ENCODE measurements around the gene L3MBTL4. TPM values are rescaled to one million over a fixed set of nuclear protein-coding genes. Genes with fewer than 3 reads are reported as not detected.

L3MBTL4 gene
- total RNA-seq, 1 donor from 2014 or later: 1.1 TPM

DNA sequence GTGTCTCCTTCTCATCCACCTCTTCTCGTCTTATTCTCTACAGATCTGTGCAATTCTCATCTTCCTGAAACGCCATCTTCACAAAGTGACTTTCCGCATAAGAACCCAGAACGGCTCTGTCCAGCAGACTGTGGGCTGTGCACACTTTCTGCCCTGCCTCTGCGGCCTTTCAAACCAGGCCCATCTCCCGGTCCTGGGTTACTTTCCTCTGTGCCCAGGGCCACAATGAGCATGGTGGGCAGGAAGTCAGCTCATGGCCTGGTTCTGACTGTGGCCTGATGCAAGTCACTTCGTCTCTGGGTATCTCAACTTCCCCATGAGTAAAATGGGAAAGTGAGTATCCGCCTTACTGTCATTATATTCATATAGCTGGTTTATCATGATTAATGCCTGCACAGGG, 447.7 kb downstream of the L3MBTL4 start:
- intact Hi-C loops (cut with micrococcal nuclease): no loop called here

DNA sequence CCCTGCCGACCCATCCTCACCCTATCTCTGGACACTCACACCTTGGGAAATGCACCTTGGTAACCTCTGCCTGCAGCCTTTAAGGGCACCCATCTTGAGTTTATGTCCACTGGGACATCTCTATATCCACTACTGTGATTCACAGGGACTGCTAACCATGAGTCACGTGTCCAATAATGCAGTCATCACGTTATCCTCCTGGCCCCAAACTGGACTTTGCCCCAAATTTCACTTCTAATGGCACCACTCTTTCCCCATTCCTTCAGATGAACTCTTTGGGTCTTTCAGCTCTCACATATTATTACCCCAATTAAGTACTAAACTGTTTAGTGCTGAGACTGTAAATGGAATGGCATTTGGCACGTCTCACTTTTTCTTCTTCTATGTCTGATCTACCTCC, 448.2 kb downstream of the L3MBTL4 start:
- intact Hi-C loops (cut with micrococcal nuclease): no loop called here

DNA sequence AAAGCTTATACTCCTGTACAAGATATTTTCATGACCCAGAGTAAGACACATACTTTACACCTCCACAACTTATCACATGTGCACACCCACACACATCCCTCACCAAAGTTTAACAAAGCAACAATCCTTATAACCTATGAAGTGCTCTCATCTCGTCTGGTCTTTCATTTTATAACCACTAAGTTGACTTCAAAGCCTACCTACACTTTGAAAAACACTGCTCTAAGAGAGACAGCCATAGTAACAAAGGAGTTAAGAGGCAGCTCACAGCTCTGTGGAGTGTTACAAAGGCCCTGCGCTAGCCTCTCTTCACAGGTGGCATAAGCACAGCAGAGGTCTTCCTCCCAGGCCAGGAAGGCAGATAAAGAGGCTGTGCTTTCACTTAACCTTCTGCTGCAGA, 449.7 kb downstream of the L3MBTL4 start:
- intact Hi-C loops (cut with micrococcal nuclease): no loop called here

DNA sequence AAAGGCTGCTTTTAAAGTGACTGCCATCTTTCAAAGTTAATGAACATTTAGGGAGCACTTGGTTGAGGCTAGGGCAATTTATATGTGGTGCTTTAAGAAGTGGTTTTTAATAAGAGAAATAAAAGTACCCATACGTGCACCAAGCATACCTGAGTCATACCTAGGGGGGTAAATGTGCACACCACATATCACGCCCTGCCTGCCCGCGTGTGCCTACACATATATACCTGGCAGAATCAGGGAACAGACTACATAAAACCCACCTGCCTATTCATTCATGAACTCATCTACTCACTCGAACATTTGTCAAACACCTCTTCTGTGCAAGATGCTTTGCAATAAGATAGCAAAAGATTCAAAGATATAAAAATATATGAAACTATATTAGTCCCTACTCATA, 450.1 kb downstream of the L3MBTL4 start:
- intact Hi-C loops (cut with micrococcal nuclease): no loop called here

DNA sequence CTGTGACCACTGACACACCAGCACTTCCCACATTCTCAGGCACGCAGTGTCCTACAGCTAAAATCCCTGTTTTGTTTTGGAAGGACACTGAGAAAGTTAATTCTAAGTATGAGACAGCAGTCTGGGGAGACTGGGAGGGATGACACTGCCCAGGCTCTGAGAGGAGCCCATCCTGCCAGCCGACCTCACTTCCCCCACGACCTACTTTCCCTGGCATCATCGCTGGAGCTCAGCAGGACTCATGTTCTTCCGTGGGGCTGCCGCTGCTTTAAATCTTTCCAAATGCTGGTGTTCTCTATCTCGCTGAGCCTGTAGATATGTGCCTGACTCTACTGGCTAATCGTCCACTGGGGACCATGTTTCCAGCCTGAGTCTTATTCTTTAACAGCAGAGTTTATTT, 450.6 kb downstream of the L3MBTL4 start:
- intact Hi-C loops (cut with micrococcal nuclease): no loop called here

DNA sequence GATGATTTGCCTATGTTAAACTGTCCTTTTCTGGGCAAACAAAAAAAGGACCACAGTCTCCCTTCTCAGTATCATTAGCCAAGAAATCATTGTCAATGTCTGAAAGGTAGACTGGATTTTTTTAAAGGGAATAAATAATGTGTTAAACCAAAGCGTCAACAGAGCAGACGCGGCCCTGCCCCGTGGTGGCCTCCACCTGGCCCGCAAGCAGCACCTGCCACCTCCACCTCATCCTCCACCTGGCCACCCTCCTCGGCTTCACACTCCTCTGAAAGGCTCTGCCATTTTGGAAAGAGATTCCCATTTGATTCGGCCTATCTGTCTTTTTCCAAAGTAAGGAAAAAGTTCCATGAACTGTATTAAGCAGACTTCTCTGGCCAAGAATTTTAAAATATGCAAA, 451.4 kb downstream of the L3MBTL4 start:
- intact Hi-C loops (cut with micrococcal nuclease): no loop called here

DNA sequence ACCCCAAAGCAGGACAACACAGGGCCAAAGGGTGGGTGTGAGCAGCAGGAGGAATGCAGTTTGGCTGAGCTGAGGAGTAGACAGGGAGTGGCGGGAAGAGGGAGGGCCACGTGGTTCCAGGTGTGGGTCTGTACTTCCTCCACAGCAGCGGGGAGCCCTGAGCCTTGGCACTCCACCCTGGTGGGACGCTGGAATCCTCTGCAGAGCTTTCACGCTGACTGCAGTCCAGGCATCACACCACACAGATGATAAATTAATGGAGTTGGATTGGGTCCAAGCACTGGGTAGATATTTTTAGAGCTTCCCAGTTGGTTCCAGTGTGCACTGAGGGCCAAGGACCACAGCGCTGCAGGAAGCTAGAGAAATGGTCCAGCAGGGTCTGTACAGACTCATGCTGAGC, 452.3 kb downstream of the L3MBTL4 start:
- intact Hi-C loops (cut with micrococcal nuclease): no loop called here

DNA sequence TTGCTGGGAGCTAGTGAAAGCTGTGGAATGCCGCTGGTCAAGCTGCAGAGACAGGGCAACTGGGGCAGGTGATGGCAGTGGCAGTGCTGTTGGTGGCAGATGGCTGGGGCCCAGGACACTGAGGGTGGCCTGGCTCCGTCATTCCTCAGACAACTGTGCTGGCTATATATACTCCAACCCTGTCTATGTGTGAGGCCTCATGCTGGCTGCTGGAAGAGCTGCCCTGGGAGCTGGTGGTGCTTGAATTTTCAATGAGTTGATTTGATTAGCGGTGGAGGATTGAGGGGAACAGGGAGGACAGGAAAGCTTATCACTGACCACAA, 452.9 kb downstream of the L3MBTL4 start:
- intact Hi-C loops (cut with micrococcal nuclease): no loop called here

DNA sequence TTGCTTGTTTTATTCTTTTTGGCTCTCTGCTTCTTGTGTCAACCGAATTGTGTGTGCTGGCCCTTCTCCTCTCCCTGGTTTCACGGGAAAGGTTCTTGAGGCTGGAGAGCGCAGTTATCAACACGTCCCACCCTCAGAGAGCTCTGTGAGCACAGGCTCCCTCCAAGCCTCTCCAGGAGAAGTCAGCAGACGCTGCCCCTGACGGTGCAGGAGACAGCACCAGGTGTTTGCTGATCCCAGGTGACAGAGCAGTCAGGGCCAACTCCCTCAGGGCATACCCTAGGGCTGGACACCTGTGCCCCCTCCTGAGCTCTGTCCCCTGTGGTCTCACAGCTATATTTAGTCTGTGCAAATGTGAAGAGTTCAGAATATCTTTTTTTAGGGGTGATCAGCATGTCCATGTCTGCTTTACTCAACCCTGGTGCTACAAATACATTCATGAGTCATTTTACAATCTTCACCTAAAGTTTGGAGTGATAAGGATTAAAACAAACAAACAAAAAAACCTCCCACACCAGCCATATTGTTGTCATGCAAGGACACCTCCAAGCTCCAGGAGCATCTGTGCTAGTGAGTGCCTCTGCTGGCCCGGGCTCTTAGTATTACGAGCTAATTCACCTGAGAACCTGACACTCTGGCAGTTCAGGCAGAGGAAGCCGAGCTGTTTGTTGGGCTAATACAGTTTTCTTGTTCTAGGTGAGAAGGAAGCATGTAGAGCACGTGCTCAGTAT, 453.4 kb downstream of the L3MBTL4 start:
- intact Hi-C loops (cut with micrococcal nuclease): no loop called here

DNA sequence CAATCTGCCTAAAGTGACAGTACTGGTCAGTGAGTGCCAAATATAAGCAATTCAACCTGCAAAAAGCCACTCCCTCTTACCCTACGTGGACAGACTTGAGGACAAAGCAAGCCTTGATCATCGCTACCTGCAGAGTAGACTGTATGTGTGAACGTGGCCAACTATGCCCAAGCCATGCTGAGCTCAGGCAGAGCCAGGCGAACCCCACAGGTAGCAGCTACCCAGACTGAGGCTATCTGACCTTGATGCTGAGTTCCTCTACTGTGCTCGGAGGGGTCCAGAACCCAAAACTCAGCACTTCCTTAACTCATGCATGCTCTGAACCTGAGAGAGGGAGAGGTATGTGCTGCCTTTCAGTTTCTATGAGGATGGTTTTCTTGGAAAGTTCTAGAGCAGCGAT, 455.9 kb downstream of the L3MBTL4 start:
- intact Hi-C loops (cut with micrococcal nuclease): no loop called here

DNA sequence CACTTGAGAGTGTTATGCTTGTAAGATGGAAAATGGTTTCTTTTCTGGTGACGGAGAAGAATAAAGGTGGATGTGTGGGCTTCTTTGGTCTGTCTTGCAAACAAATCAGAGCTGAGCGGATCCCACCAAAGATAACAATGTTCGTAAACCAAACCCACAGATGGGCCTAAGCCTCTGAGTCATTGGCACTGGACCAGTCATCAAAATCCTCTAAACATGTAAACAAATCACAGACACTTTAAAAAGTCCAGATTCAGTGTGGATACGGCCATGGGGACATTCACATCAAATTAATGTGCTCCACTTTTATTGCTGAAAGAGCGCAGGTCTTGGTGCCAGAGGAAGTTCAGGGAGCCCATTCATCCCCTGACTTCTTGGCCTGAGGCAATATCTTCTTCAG, 458.9 kb downstream of the L3MBTL4 start:
- intact Hi-C loops (cut with micrococcal nuclease): no loop called here

DNA sequence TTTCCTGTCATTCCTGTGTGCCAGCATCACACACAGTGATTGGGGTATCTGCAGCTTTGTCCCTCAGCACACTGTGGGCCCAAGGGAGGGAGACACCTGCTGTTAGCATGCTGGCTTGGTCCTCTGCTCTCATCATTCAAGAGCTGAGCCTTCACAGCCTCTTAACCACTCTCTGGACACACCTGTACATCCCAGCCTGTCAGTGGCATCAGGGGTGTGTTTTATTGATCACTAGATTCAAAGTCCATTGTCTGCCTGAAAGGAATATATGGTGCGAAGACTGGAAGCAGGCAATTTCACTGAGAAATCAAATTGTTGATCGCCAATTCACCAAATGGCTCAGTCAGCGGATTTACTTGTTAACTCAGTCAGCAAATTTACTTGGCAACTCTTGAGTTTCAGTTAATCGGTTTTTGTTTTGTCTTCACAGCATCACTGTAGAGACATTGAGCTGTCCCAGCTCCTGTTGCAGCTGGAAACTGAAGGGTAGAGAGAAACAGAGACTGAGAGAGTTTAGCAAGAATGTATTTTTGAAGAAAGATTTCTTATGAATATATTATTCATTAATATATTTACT, 463.1 kb downstream of the L3MBTL4 start:
- intact Hi-C loops (cut with micrococcal nuclease): no loop called here

DNA sequence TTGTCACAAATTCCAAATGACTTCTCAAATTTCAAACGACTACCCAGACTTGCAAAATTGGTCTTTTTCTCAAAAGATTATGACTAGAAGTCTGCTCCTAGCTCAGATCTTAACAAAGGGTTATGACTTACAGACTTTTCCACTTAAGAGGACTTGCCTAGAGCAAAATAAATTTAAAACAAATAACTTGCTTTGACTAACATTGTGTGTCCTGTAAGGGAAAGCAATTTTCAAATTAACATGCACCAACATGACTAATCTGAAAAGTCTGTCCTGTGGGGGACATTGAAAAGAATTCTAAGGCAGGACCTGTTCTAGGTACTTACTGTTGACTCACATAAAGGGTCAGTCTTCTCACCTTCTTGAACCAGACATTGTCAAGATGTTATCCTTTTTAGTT, 465.9 kb downstream of the L3MBTL4 start:
- intact Hi-C loops (cut with micrococcal nuclease): no loop called here

DNA sequence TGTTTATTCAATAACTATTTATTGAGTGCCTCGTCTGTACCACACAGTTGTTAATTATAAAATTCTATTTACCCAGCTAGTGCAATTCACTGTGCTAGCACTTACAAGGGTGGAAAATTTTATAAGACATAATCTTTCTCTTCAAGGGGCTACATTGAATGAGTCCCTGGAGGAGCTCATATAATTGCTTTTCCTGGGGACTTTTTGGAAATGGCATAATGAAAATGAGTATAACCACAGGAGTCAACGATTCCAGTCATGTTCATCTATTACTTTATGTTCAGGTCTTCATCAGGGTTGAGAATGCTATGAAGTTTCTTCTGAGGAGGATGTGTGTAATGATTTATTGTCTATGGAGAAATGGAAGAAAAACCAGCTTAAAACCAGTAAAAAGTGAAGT, 466.5 kb downstream of the L3MBTL4 start:
- intact Hi-C loops (cut with micrococcal nuclease): no loop called here

DNA sequence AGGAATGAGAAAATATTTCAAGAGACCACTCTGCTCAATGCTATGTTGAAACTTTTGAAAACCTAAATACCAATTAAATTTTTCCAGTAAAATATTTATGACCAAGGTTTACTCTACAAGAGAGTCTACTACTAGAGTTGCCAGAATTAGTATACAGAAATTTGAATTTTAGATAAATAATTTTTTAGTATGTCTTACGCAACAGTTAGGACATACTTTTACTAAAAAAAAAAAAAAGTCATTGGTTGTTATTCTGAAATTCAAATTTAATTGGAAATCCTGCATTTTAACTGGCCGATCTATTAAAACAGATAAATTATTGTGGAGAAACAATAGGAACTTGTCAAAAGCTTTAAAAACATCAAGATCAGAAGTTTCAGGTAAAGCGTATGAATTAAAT, 470.3 kb downstream of the L3MBTL4 start:
- intact Hi-C loops (cut with micrococcal nuclease): no loop called here

DNA sequence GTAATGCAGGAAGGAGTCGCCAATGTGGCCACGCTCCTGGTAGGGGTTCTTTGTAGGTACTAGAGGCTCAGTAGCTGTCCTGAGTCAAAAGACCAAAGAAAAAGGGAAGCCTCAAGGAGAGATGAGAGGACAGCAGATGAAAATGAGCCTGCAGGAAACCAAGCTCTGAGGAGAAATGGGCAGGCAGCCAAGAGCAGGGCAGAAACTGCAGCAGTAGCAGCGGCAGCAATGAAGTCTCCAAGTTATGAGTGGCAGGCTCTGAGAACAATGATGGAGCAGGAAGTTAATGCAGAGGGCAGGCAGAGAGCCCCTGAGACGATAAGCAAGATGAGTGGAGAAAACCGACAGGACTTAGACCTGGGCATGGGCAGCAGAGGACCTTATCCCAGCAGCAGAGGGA, 471.2 kb downstream of the L3MBTL4 start:
- intact Hi-C loops (cut with micrococcal nuclease): no loop called here

DNA sequence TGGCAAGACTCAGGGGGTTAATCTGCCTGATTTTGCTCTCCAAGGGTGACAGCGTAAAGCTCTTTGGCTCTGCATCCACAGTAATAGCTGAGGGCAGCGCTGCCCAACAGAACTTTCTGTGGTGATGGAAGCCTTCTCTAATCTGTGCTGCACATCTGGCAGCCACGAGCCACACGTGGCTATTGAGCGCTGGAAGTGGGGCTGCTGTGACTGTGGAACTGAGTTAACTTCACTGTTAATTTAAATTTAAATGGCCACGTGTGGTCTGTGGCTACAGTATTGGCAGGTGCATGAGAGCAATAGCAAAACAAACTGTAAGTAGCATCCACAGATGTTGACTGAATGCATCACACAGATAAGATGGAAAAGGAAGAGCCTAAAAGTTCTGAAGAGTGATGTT, 472.1 kb downstream of the L3MBTL4 start:
- intact Hi-C loops (cut with micrococcal nuclease): no loop called here

DNA sequence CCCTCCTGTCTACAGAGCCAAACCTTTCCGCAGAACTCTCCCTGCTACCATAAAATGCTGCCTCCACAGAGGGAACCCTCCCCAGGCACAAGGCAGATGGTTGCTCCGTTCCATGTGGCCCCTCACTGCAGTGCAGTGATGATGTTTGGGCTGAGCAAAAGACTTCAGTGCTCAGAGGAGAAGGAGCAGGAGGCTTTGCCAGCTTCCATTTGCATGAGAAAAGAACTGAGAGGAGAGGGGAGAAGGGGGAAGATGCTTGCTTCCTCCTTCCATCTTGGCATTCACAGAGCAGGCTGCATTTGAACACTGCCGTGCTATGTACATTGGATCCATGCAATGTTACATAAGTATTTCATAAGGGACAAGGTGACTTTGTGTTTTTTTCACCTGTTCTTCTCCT, 472.8 kb downstream of the L3MBTL4 start:
- intact Hi-C loops (cut with micrococcal nuclease): no loop called here

DNA sequence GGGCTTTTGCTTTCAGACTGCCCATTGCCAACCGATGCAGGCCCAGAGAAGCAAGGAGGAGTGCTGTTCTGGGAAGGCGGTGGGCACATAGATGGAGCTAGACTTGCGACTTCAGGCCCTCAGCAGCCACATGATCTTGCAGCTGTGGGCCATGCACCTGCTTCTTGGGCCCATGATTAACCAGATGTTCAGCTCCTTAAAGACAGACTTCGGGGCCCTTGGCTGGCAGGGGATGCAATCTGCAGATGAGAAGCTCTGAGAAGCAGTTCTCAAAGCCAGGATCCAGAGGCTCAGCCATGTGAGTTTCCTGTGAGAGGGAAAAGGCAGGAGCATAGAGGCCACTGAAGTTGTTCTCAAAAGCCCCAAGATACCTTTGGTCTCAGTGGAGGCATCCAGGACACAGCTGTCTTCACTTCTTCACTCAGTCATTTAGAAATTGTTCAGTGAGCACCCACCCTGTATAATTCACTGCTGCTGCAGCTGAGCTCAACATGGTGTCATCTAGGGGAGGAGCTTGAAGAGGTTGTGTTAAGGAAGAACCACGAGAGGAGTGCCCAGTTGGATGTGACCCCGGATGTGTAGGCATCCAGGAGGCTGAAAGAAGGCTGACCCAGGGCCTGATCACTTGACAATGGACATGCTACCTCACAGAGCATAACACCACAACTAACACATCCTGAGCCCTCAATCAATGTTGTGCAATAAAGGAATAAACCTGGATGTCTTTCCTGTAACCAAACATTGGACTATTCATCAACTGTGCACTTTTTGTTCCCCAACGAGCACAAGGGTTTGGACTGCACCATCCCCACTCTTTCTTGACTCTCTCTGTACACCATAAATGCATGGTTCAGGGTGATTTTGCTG, 474.7 kb downstream of the L3MBTL4 start:
- intact Hi-C loops (cut with micrococcal nuclease): no loop called here

DNA sequence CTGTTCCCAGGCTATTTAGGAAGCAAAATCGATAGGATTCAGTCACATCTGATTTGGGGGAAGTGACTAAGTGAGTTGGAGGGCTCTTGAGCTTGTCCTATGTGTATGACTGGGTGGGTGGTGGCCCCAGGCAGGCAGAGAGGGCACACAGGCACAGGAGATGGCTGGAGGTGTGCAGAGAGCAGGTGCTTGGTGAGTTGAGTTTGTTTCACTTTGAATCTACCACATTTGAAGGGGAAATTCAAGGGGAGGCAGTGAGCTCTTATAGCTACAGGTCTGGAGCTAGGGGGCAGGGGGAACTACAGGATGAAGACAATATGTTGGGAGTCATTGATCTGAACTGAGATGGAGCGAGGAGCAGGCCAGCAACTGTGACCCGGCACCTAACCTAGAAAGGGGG, 476.9 kb downstream of the L3MBTL4 start:
- intact Hi-C loops (cut with micrococcal nuclease): no loop called here

DNA sequence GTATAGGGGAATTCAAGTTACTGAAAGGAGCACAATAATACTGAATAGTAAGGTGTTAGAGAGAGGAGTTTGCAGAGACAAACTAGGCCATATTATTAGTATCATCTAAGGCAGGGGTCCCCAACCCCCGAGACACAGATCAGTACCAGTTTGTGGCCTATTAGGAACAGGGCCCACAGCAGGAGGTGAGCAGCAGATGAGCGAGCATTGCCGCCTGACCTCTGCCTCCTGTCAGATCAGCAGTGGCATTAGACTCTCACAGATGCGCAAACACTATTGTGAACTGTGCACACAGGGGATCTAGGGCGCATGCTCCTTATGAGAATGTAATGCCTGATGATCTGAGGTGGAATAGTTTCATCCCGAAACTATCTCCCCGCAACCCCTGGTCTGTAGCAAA, 477.6 kb downstream of the L3MBTL4 start:
- intact Hi-C loops (cut with micrococcal nuclease): no loop called here

DNA sequence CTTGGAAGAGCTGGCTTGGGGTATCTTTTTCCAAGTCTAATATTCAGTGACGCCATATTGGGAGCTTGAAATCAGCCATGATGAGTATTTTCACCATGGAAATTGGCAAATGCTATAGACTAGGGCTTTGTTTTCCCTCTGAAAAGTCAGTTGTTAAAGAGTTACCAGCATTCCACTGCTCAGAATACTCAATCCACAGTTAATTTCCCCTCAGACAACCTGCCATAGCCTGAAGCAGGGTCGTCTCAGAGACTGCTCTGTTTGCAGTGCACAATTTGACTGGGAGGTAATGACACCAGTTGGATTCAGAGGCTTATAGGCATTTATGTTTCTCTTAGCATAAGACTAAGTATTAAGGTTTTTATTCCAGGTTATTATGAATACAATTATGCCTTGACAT, 483.9 kb downstream of the L3MBTL4 start:
- intact Hi-C loops (cut with micrococcal nuclease): no loop called here
